GM19438 (cell line): ENCODE results near the gene APBB2.
"Not testable (repeated sequence)": the region's sequence is repeated elsewhere in the genome, so short reads cannot be mapped to it uniquely, and the experiment has no call there.

Experiments used
- ATAC-seq: cut with Tn5 transposase; IDR thresholded peaks from one replicate; pipeline ENCODE4 v1.9.1; 2021; ENCODE audit warnings: low read depth; ENCODE audit not compliant: unreplicated experiment

APBB2 gene

GRCh38 chr4:40843696-40844095 lies 370.6 kb downstream of the APBB2 start:
- ATAC-seq = no peak

GRCh38 chr4:40842725-40843423 lies 371.5 kb downstream of the APBB2 start:
- no peak for ATAC-seq

- no peak for ATAC-seq
Observed at GRCh38 chr4:40842318-40842717, 372.0 kb downstream of the APBB2 start.

GRCh38 chr4:40840985-40841571 lies 373.3 kb downstream of the APBB2 start:
- peak; percentile 74 for ATAC-seq

DNA sequence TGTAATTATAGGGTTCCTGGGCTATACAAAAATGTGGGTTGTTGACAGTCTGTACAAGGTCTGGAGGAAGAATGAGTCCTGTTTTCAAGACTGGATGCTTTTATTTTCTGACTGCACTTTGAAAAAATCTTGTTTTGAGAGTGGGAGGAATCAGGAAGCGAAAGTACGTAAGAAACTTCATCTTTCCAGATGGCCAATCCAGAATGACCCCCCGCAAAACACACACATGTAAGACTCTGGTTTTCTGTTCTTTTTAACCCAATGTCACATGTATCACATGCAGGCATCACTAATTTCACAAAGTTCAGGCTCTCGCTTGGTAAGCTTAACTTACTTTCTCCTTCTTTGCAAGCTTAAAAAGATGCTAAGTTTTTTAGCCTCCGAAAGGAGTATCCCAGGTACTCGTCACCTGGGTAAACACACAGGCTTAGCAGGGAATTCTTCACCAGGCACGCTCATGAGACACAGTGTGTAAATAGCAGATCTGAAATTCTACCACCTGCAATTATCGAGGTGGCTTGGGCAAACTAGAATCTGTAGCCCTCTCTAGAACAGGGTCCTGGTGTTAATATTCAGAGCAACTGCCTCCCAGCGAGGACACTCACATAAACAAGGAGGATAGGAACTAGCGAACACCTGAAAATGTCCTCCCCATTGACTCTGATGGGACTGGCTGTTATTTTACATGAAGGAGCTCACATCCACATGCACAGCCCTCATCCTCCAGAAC lies 373.9 kb downstream of the APBB2 start:
- peak; percentile 38 for ATAC-seq

DNA sequence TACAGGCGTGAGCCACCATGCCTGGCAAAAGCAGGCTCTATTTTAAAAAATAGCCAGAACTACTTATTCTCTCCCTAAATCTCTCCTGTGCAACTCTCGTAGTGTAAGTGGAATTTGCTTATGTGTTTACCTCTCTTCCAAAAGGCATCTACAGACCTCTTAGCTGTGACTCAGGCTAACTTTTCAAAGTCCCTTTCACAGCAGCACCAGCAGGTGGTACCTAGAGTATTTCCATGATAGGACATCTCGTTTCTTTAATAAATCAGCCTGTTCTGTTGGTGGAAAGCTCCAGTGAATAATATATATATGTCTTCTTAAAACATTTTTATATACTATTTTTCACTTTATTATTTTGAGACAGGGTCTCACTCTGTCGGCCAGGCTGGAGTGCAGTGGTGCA lies 375.6 kb downstream of the APBB2 start:
- no peak for ATAC-seq

GRCh38 chr4:40837094-40837870 lies 377.1 kb downstream of the APBB2 start:
- no peak for ATAC-seq

GRCh38 chr4:40833212-40833611 lies 381.1 kb downstream of the APBB2 start:
- no peak for ATAC-seq

- ATAC-seq = no peak
Observed at GRCh38 chr4:40832175-40832574, 382.2 kb downstream of the APBB2 start.

DNA sequence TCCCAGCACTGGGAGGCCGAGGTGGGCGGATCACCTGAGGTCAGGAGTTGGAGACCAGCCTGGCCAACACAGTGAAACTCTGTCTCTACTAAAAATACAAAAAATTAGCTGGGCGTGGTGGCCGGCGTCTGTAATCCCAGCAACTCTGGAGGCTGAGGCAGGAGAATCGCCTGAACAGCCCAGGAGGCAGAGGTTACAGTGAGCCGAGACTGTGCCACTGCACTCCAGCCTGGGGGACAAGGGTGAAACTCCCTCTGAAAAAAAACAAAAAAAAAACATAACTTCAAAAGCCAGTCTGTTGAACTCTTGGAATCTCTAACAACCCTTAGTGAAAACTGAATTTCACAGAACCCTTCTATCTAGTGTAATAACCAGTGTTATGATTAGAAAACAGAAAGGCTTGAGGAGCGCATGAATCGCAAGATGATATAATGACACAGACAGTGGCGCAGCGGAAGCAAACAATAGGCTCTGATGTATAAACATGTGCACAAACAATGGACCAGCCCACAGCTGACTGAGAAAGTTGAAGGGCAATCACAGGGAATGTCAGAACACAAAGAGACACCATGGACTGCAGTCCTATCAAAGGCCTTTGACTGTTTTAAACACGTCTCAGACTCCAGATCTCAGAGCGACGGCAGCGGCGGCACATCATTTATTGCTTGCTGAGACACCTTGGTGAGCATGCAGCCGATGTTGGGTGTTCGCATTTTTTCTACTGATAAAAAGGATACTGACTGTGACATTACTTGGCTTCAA lies 383.0 kb downstream of the APBB2 start:
- ATAC-seq = no peak

- ATAC-seq = no peak
Observed at GRCh38 chr4:40829586-40829985, 384.8 kb downstream of the APBB2 start.

DNA sequence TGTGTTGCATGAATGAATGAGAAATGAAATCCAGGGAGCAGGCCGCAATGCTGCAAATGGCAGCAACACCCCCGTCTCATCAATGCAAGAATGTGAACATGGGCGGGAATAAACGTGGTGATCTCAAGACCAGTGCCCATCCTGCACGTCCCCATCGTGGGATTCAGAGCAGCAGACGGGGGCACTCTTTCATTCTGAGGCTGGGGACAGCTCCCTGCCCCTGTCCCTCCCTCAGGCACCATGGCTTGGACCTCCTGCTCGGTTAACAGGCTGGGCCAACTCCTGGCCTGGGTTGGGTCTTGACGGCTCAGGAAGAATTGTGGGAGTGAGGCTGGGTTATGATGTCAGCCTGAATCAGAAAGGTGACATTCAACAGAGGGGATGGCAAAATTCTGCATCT lies 385.7 kb downstream of the APBB2 start:
- ATAC-seq = no peak

- no peak for ATAC-seq
Observed at GRCh38 chr4:40827758-40828157, 386.6 kb downstream of the APBB2 start.

DNA sequence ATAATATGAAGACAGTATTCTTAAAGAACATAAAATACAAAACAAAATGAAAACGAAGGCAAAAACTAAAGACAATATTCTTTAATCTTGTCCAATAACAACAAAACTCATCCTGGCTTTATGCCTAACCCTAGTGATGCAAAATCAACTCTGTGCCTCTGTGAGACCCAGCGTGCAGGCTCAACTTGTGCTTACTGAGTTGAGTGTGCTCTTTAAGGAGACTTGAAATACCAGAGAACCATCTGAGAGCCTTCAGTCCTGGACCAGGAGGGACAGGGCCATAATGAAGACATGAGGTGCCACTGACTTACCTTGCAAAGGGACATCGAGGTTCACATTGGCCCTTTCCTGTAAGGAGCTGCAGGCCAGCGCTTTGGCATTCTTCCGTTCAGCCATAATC lies 387.5 kb downstream of the APBB2 start:
- no peak for ATAC-seq

DNA sequence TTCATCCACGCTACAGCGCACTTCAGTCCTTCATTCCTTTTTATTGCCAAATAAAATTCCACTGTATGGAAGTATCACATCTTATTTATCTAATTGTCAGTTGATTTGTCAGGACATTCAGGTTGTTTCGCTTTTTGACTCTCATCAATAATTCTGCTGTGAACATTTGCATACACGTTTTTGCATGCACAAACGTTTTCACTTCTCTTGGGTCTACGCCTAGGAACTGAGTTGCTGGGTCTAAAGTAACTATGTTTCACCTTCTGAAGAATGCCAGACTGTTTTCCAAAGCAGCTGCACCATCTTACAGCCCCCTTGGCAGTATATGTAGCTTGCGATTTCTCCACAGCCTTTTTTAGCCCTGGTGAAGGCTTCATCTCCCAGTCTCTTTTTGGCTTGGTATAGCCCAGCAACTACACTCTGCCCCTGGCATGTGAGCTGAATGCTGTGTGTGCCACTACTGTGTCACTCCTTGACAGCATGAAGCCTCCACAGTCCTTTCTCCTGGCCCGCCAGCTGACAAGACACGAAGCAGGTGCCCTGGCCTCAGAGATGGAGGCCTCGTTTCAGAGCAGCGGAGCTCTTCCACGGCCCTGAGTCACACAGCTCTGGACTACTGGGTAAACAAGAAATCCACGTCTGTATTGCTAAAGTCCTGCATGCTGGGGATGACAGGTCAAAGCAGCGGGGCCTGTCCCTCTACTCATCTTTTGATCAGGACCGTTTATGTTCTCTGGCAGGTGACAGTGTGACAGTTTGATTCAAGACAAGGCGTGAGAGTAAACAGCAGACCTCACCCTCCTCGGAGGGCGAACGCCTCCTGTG lies 389.1 kb downstream of the APBB2 start:
- no peak for ATAC-seq

DNA sequence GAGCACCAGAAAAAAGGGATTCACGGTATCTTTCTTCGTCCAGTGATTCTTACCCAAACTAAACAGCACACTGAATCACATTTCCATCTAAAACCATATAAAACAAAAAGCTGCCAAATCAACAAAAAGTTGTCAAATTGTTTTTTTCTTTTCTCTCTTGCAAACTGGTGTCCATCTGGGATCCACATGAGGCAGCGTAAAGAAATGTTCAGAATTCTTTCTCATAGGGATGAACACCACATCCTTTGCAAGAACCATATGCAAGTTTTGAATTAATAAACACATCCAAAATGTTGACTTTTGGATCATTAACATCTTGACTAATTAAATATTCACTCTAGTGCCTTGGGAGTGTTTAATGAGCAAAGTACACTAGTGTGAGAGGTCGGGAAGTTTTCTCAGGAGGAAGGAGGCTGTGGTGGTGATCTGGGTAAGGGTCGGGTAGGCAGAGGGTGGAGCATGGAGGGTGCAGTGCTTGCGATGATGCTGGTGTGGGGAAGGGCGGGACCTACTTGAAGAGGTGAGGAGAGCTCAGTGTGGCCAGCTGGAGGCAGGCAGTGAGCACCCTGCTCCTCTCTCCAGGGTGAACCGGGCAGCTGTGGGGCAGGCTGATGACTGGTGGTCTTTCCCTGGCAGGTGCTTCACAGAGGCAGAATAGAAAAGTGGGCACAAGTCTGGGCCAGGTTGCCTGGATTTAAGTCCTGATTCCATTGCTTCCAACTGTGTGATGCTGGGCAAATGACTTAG lies 391.7 kb downstream of the APBB2 start:
- ATAC-seq = no peak

DNA sequence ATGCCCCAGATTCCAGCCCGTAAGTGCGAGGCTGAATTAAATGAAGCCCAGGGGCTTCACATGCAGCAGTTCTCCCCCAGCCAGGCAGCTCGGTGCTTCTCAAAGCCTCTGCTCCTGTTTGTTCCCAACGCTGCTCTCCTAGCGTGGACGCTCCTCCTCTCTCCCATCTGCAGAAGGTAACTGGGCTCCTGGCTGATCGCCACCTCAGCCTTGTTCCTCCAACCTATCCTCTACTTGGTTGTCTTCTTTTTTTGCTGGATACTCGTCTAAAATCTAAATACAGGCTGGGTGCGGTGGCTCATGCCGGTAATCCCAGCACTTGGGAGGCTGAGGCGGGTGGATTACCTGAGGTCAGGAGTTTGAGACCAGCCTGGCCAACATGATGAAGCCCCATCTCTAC lies 394.2 kb downstream of the APBB2 start:
- ATAC-seq = no peak

DNA sequence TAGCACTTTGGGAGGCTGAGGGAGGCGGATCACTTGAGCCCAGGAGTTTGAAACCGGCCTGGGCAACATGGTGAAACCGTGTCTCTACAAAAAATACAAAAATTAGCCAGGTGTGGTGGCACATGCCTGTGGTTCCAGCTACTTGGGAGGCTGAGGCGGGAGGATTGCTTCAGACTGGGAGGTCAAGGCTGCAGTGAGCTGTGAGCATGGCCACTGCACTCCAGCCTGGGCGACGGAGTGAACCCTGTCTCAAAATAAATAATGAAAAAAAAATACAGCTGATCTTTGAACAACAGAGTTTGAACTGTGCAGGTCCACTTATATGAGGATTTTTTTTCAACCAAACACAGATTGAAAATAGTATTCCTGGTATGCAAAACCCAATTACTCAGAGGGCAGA lies 397.2 kb downstream of the APBB2 start:
- not testable (repeated sequence) for ATAC-seq

DNA sequence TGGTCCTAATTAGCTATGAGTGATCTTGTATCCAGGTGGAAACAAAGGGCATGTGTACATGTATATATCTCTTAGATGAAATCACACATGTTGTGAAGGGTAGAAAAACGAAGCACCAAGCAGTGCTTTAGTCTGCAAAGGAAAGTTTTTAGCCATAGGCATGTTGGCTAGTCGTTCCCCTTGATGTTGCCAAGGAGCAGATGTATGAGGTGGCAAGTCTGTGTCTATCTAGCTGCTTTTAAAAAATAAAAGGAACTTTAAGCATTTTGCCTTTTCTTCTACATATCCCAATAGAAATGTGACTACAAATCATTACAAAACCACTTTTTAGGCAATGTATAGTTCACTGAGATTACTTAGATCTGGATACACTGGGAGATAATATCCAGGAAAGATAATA lies 401.5 kb downstream of the APBB2 start:
- no peak for ATAC-seq
